A673 (cell line): ENCODE measurements around the gene CSPG4. TPM values are rescaled to one million over a fixed set of nuclear protein-coding genes. Genes with fewer than 3 reads are reported as not detected.
"Not testable (repeated sequence)": the region's sequence is repeated elsewhere in the genome, so short reads cannot be mapped to it uniquely, and the experiment has no call there.

Source experiments
- BruUV-seq: library from RNA; stranded (reverse); fragments of 400-500 nt; replicated peaks from 2 replicates; lab custom pipeline; 2021; lab: Mats Ljungman, UMichigan
- CTCF ChIA-PET: fragments of 300-600 bp; sonication (Branson Sonifier 250); formaldehyde crosslinking; loops from one replicate; lab custom pipeline; 2022; ENCODE audit warnings: antibody characterized with exemption; lab: Charles Lee
- POLR2A ChIA-PET: fragments of 300-600 bp; sonication (Branson Sonifier 250); formaldehyde crosslinking; loops from one replicate; lab custom pipeline; 2022; ENCODE audit warnings: antibody characterized with exemption; ENCODE audit not compliant: low non-redundant PET; lab: Charles Lee
- DNase-seq: peaks from one replicate; pipeline ENCODE4 v3.0.0-alpha.2; 2015; ENCODE audit warnings: low spot score
- H3K27ac ChIP-seq: fragments of 200-600 bp; sonication (generic); 2 replicates; pipeline ENCODE4 v1.5.1; 2016; ENCODE audit warnings: mixed run types, low read depth, mild to moderate bottlenecking, mixed read lengths, antibody characterized with exemption, low read length; ENCODE audit not compliant: poor library complexity, severe bottlenecking
- H3K27me3 ChIP-seq: fragments of 200-600 bp; sonication (generic); replicated peaks from 2 replicates; pipeline ENCODE4 v1.6.1; 2017; ENCODE audit warnings: mixed run types, low read depth, mild to moderate bottlenecking, mixed read lengths, antibody characterized with exemption, low read length; ENCODE audit not compliant: insufficient read depth, poor library complexity
- H3K36me3 ChIP-seq: fragments of 200-600 bp; sonication (generic); 2 replicates; pipeline ENCODE4 v1.6.1; 2016; ENCODE audit warnings: mixed run types, mild to moderate bottlenecking, mixed read lengths, antibody characterized with exemption, low read length; ENCODE audit not compliant: insufficient read depth, poor library complexity, severe bottlenecking
- H3K4me1 ChIP-seq: fragments of 200-600 bp; sonication (generic); 2 replicates; pipeline ENCODE4 v1.6.1; 2017; ENCODE audit warnings: mixed run types, mild to moderate bottlenecking, mixed read lengths, antibody characterized with exemption, low read length; ENCODE audit not compliant: insufficient read depth, poor library complexity, severe bottlenecking
- H3K4me3 ChIP-seq: fragments of 200-600 bp; sonication (generic); 2 replicates; pipeline ENCODE4 v1.5.1; 2016; ENCODE audit warnings: low read depth, mixed run types, mild to moderate bottlenecking, mixed read lengths, low read length; ENCODE audit not compliant: poor library complexity, severe bottlenecking
- H3K9me3 ChIP-seq: fragments of 200-600 bp; sonication (generic); 2 replicates; pipeline ENCODE4 v1.6.1; 2016; ENCODE audit warnings: mixed run types, low read depth, mild to moderate bottlenecking, mixed read lengths, antibody characterized with exemption, low read length; ENCODE audit not compliant: poor library complexity, severe bottlenecking
- CTCF ChIP-seq: fragments of 300-800, 200-600 bp; sonication (generic); conservative IDR thresholded peaks from 2 replicates; pipeline ENCODE4 v1.5.1; 2017; ENCODE audit warnings: low read depth, mild to moderate bottlenecking, antibody characterized with exemption, low read length, moderate library complexity, mixed read lengths
- EZH2 ChIP-seq: fragments of 200-600 bp; sonication (generic); IDR thresholded peaks from 2 replicates; pipeline ENCODE4 v1.6.1; 2017; ENCODE audit warnings: borderline replicate concordance, low read depth, mild to moderate bottlenecking, mixed read lengths, antibody characterized with exemption, low read length; ENCODE audit not compliant: poor library complexity, severe bottlenecking
- intact Hi-C: fragments of 100-400 bp; cut with micrococcal nuclease; formaldehyde crosslinking; loops from one replicate; pipeline ENCODE4 v1.10.0; 2022; ENCODE audit not compliant: unreplicated experiment
- total RNA-seq: library from RNA; stranded (reverse); gene quantifications from 2 replicates; pipeline ENCODE4 v1.2.3, GENCODE V29; 2021

CSPG4 gene
- total RNA-seq, 1 experiment from 2014 or later: 0.11 TPM

- Histone ChIP-seq H3K27me3 (no peaks in the 10 kb centered on the region), H3K27ac (no peak overlapping the region), H3K4me3 (no peak overlapping the region), H3K4me1 (no peaks in the 10 kb centered on the region), H3K36me3 (no peaks in the 10 kb centered on the region), H3K9me3 (no peaks in the 10 kb centered on the region)
- intact Hi-C loops: no loop called here
- ChIA-PET POLR2A (no interaction called here), CTCF (interaction anchor here (0.7 kb wide), 2 partner anchors 312 to 432 kb away, joined by 3 to 19 read pairs; no protein-coding TSS in a partner anchor)
- no peak for TF ChIP-seq CTCF
- TF ChIP-seq EZH2: no peak
- no peak for DNase-seq
- BruUV-seq: no TSS peak
Measured at GRCh38 chr15:75680007-75680789, 32.5 kb downstream of the CSPG4 start.

- H3K27ac ChIP-seq, DNase-seq, H3K4me1 ChIP-seq, H3K9me3 ChIP-seq, intact Hi-C loops, H3K4me3 ChIP-seq, H3K36me3 ChIP-seq, CTCF ChIA-PET, BruUV-seq, POLR2A ChIA-PET, H3K27me3 ChIP-seq: not testable (repeated sequence)
Measured at GRCh38 chr15:75678324-75678690, 34.3 kb downstream of the CSPG4 start.

GRCh38 chr15:75677465-75678323 lies 35.0 kb downstream of the CSPG4 start:
- no peaks in the 10 kb centered on the region for H3K36me3 ChIP-seq
- no peaks in the 10 kb centered on the region for H3K9me3 ChIP-seq
- no peak for DNase-seq
- TF ChIP-seq CTCF (no peak), EZH2 (no peak)
- no peaks in the 10 kb centered on the region for H3K27me3 ChIP-seq
- H3K27ac ChIP-seq: no peak overlapping the region
- BruUV-seq: no TSS peak
- CTCF ChIA-PET: no interaction called here
- POLR2A ChIA-PET: no interaction called here
- intact Hi-C loops: no loop called here
- H3K4me3 ChIP-seq: no peak overlapping the region
- peaks cover 5% of the 10 kb centered on the region for H3K4me1 ChIP-seq
